ENCODE data around the gene JOSD1. TPM values are rescaled to one million over a fixed set of nuclear protein-coding genes. Genes with fewer than 3 reads are reported as not detected.

JOSD1 gene
- total RNA-seq, 1 experiment from 2014 or later, result 19.2 TPM

DNA sequence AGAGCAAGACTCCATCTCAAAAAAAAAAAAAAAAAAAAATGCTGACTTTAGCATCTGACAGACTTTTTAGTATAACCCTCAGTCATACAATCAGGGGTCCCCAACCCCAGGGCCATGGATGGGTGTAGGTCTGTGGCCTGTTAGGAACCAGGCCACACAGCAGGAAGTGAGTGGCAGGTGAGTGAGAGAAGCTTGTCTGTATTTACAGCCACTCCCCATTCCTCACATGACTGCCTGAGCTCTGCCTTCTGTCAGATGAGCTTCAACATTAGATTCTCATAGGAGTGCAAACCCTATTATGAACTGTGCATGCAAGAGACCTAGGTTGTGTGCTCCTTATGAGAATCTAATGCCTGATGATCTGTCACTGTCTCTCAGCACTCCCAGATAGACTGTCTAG, 47.9 kb downstream of the JOSD1 start:
- H3K4me3 Mint-ChIP-seq, result no peak overlapping the region

More for the DNA sequence above, 47.9 kb downstream of the JOSD1 start:
- H3K56ac ChIP-seq (ENCODE audit: insufficient read length, low read depth, low read length), result no peak overlapping the region
- H4K20me1 ChIP-seq (ENCODE audit: control insufficient read depth, insufficient read depth, insufficient read length), result no peaks in the 10 kb centered on the region
- no peak overlapping the region for H2AK5ac ChIP-seq (ENCODE audit: insufficient read length, low read length)
- no peak for DNase-seq
- H2BK12ac ChIP-seq (ENCODE audit: insufficient read length, low read depth, low read length), result no peak overlapping the region
- no peak overlapping the region for H3K14ac ChIP-seq (ENCODE audit: insufficient read depth, low read length)
- Mint-ChIP-seq H3K36me3 (ENCODE audit: insufficient read depth in 1 of 3, low read depth in 3 of 3) (peaks cover 7 to 30% (median 8%) of the 10 kb centered on the region in 3 experiments), H3K27me3 (ENCODE audit: low read depth) (no peaks in the 10 kb centered on the region; the same call in 1 of the 2 replicates), H3K9me3 (peaks cover 0 to 5% of the 10 kb centered on the region in 2 experiments; a peak in 3 of 5 replicates), H3K27ac (no peak overlapping the region), H3K4me1 (peaks cover 10% of the 10 kb centered on the region in 2 experiments)
- H2BK15ac ChIP-seq (ENCODE audit: low read depth, low read length), result no peak overlapping the region
- H3K4ac ChIP-seq (ENCODE audit: low read depth, low read length), result no peak overlapping the region
- H3K4me2 ChIP-seq (ENCODE audit: insufficient read depth, insufficient read length, low read length), result no peak overlapping the region
- H3K4me1 ChIP-seq (ENCODE audit: insufficient read depth, low read length), result no peaks in the 10 kb centered on the region
- H3T11ph ChIP-seq (ENCODE audit: low read length), result no peak overlapping the region
- no peak overlapping the region for H3K27ac ChIP-seq (ENCODE audit: insufficient read length, low read depth, low read length)
- no peak overlapping the region for H4K5ac ChIP-seq (ENCODE audit: insufficient read length, low read depth, low read length)
- H3K18ac ChIP-seq (ENCODE audit: insufficient read length, low read depth, low read length), result no peak overlapping the region
- H3K23me2 ChIP-seq (ENCODE audit: insufficient read length, low read depth, low read length, poor library complexity, severe bottlenecking), result peaks cover 16% of the 10 kb centered on the region
- H3K9me3 ChIP-seq (ENCODE audit: control insufficient read depth, low read depth, low read length), result no peaks in the 10 kb centered on the region
- no peak overlapping the region for H2BK20ac ChIP-seq (ENCODE audit: low read depth, low read length, poor library complexity, severe bottlenecking)
- TF ChIP-seq, protein P1, sequence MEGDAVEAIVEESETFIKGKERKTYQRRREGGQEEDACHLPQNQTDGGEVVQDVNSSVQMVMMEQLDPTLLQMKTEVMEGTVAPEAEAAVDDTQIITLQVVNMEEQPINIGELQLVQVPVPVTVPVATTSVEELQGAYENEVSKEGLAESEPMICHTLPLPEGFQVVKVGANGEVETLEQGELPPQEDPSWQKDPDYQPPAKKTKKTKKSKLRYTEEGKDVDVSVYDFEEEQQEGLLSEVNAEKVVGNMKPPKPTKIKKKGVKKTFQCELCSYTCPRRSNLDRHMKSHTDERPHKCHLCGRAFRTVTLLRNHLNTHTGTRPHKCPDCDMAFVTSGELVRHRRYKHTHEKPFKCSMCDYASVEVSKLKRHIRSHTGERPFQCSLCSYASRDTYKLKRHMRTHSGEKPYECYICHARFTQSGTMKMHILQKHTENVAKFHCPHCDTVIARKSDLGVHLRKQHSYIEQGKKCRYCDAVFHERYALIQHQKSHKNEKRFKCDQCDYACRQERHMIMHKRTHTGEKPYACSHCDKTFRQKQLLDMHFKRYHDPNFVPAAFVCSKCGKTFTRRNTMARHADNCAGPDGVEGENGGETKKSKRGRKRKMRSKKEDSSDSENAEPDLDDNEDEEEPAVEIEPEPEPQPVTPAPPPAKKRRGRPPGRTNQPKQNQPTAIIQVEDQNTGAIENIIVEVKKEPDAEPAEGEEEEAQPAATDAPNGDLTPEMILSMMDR (conservative IDR thresholded peaks at IDR 0.05), result no peak
- no peak overlapping the region for H2BK5ac ChIP-seq (ENCODE audit: insufficient read length, low read length)
- H4K91ac ChIP-seq (ENCODE audit: insufficient read length, low read depth, low read length), result no peak overlapping the region
- H3K23ac ChIP-seq (ENCODE audit: insufficient read length, low read depth, low read length), result no peak overlapping the region
- H3K79me2 ChIP-seq (ENCODE audit: insufficient read depth, low read length), result no peaks in the 10 kb centered on the region
- no peaks in the 10 kb centered on the region for H3K79me1 ChIP-seq (ENCODE audit: insufficient read depth, low read depth, low read length, poor library complexity, severe bottlenecking)
- no peak overlapping the region for H2BK120ac ChIP-seq (ENCODE audit: low read depth, low read length, poor library complexity, severe bottlenecking)
- H4K8ac ChIP-seq (replicated peaks; ENCODE audit: insufficient read length, low read depth, low read length), result no peak overlapping the region
- H2AFZ ChIP-seq (ENCODE audit: low read length), result no peak overlapping the region
- H3K27me3 ChIP-seq (ENCODE audit: insufficient read depth, low read length), result no peaks in the 10 kb centered on the region
- no peak overlapping the region for H3K9ac ChIP-seq (ENCODE audit: extremely low read depth, insufficient read length, low read length)
